Liver (tissue), 9 donors: Measurements from ENCODE around the gene ALCAM. TPM values are rescaled to one million over a fixed set of nuclear protein-coding genes. Genes with fewer than 3 reads are reported as not detected.

ENCODE experiments used
- DNase-seq: peaks from one replicate; pipeline ENCODE4 v3.0.0-alpha.2; 2017; ENCODE audit warnings: low spot score
- H3K27ac ChIP-seq, 2 donors: one replicate each; pipeline ENCODE4 v1.7.0; 2013; ENCODE audit warnings: inconsistent platforms in 2 of 2, low read length in 2 of 2, control low read depth in 1 of 2, low read depth in 1 of 2, mild to moderate bottlenecking in 1 of 2
- H3K27me3 ChIP-seq, 4 donors: one replicate each; pipeline versions ENCODE4 v1.6.1 to v1.7.0; 2013; ENCODE audit warnings: low read length in 3 of 4, inconsistent platforms in 1 of 4, mild to moderate bottlenecking in 1 of 4, moderate library complexity in 1 of 4; ENCODE audit not compliant: control insufficient read depth in 4 of 4, insufficient read depth in 4 of 4
- H3K36me3 ChIP-seq, 4 donors: one replicate each; pipeline versions ENCODE4 v1.6.1 to v1.7.0; 2013; ENCODE audit warnings: low read length in 3 of 4, mild to moderate bottlenecking in 3 of 4, low read depth in 1 of 4, moderate library complexity in 1 of 4; ENCODE audit not compliant: control insufficient read depth in 4 of 4, insufficient read depth in 3 of 4
- H3K4me1 ChIP-seq, 4 donors: one replicate each; pipeline versions ENCODE4 v1.6.1 to v1.7.0; 2013; ENCODE audit warnings: low read length in 3 of 4, mild to moderate bottlenecking in 3 of 4, moderate library complexity in 1 of 4; ENCODE audit not compliant: control insufficient read depth in 4 of 4, insufficient read depth in 4 of 4
- H3K4me3 ChIP-seq, 3 donors: one replicate each; pipeline versions ENCODE4 v1.6.1 to v1.7.0; 2013; ENCODE audit warnings: low read length in 3 of 3, control low read depth in 1 of 3, low read depth in 1 of 3, mild to moderate bottlenecking in 1 of 3
- H3K9ac ChIP-seq, 2 donors: one replicate each; pipeline ENCODE4 v1.7.0; 2013; ENCODE audit warnings: low read length in 2 of 2, mild to moderate bottlenecking in 2 of 2, moderate library complexity in 2 of 2, control low read depth in 1 of 2, low read depth in 1 of 2
- H3K9me3 ChIP-seq, 4 donors: one replicate each; pipeline versions ENCODE4 v1.6.1 to v1.7.0; 2013; ENCODE audit warnings: low read length in 3 of 4; ENCODE audit not compliant: control insufficient read depth in 4 of 4
- EGR1 ChIP-seq, 2 donors: IDR thresholded peaks; 2 replicates each; pipeline ENCODE4 v1.6.1; 2016 to 2018; ENCODE audit warnings: antibody characterized with exemption in 2 of 2, low read depth in 2 of 2
- FOXA1 ChIP-seq: IDR thresholded peaks from 2 replicates; pipeline ENCODE4 v1.6.1; 2016; ENCODE audit warnings: antibody characterized with exemption
- FOXA2 ChIP-seq: IDR thresholded peaks from 2 replicates; pipeline ENCODE4 v1.6.1; 2016; ENCODE audit warnings: antibody characterized with exemption
- HNF4A ChIP-seq, 2 donors: conservative IDR thresholded peaks; 2 replicates each; pipeline ENCODE4 v1.6.1; 2016; ENCODE audit warnings: antibody characterized with exemption in 2 of 2, mild to moderate bottlenecking in 2 of 2
- HNF4G ChIP-seq: IDR thresholded peaks from 2 replicates; pipeline ENCODE4 v1.6.1; 2016; ENCODE audit warnings: antibody characterized with exemption
- NR2F2 ChIP-seq: IDR thresholded peaks from 2 replicates; pipeline ENCODE4 v1.6.1; 2016; ENCODE audit warnings: antibody characterized with exemption
- RAD21 ChIP-seq, 2 donors: IDR thresholded peaks; 2 replicates each; pipeline ENCODE4 v1.6.1; 2016; ENCODE audit warnings: antibody characterized with exemption in 2 of 2, mild to moderate bottlenecking in 2 of 2
- SP1 ChIP-seq: IDR thresholded peaks from 2 replicates; pipeline ENCODE4 v1.6.1; 2018; ENCODE audit warnings: antibody characterized with exemption, mild to moderate bottlenecking
- TAF1 ChIP-seq: conservative IDR thresholded peaks from 2 replicates; pipeline ENCODE4 v1.6.1; 2016; ENCODE audit warnings: antibody characterized with exemption, mild to moderate bottlenecking
- YY1 ChIP-seq: IDR thresholded peaks from 2 replicates; pipeline ENCODE4 v1.6.1; 2016; ENCODE audit warnings: antibody characterized with exemption, mild to moderate bottlenecking
- WGBS: extraction: QIAGEN DNeasy Blood & Tissue Kit; methylation state at CpG from one replicate; pipeline ENCODE4 v1.1.7; 2013; 5-methylcytosine and 5-hydroxymethylcytosine counted together
- polyA plus RNA-seq, 2 donors: library from polyadenylated mRNA; stranded (reverse) in 1 of 2; unstranded in 1 of 2; fragments of 200-250 nt in 1 of 2; fragments of >200 nt in 1 of 2; fragmentation: Nextera tagmentation in 1 of 2; extraction: Ambion mirVana in 1 of 2; gene quantifications; one replicate each; pipeline versions ENCODE4 v1.2.1 to v1.2.3, GENCODE V29; 2013 to 2015
- total RNA-seq, 2 donors: library from RNA; depleted of rRNA; stranded (reverse); fragments of >200 nt; gene quantifications; one replicate each; pipeline ENCODE4 v1.2.3, GENCODE V29; 2014
- TF ChIP-seq, protein P1 (sequence below): IDR thresholded peaks from 2 replicates; pipeline ENCODE4 v1.6.1; 2016; ENCODE audit warnings: antibody characterized with exemption
- TF ChIP-seq, protein P2 (sequence below): fragments of 150-350 bp; IDR thresholded peaks from 2 replicates; pipeline ENCODE4 v1.5.1; 2017; ENCODE audit warnings: improper control_type of control experiment, low read depth, low read length; ENCODE audit not compliant: missing input control
- TF ChIP-seq, protein P3 (sequence below): IDR thresholded peaks from 2 replicates; pipeline ENCODE4 v1.6.1; 2016; ENCODE audit warnings: antibody characterized with exemption
- TF ChIP-seq, protein P4 (sequence below): IDR thresholded peaks from 2 replicates; pipeline ENCODE4 v1.6.1; 2016; ENCODE audit warnings: antibody characterized with exemption, mild to moderate bottlenecking
- donor health status: healthy.
- donor health status: healthy.
- donor health status: healthy.
- donor health status: healthy.
- donor health status: healthy.

Gene ALCAM
- total and polyA plus RNA-seq, 4 donors, result 14.2 to 62.0 (median 32.3) TPM

DNA sequence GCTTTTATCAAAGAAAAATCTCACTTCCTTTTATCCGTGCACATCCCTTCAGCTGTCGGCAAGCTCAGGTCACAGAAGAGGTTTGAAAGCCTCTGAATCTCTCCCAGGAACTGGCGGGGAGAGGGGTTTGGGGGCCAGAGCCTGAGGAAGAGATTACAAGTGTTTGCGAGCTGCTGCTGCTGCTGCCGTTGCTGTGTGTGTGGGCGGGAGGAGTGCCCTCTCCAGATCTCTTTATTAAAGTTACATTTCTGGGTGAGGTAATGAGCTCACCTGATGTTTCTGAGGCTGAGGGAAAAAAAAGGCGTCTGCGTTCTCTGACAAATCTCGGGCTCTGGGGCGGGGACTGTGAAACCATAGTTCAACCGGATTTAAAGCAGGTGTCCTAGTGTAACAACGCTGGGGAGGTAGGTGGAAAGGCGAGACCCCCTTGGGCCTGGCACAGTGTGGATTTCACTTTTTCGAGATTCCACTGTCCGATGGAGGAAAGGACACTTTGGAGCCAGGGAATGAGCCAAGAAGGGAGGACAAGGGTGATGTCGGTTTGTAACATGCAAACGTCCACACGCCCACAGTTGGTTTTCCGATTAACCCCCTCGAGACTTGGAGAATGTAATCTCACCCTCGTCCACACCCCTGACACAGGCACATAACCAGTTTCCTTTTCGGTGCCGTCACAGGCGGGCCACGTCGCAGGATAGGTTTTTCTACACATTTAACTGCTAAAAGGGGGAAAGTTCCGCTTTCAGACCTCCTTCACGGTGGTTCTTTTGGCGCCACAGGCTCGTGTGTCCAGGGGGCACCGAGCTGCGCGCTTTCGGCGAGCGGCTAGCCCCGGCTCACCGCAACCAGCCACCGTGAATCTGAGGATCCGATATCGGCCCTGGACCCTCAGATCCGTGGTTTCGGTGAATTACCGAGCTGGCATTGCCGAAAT, 2.1 kb downstream of the ALCAM start:
- Histone ChIP-seq H3K4me3 (peak overlapping the region; percentile 69 to 96 (median 91)), H3K9ac (peak overlapping the region; percentile 96), H3K9me3 (no peaks in the 10 kb centered on the region), H3K27me3 (no peaks in the 10 kb centered on the region), H3K36me3 (no peaks in the 10 kb centered on the region), H3K27ac (peak overlapping the region; percentile 91 to 96), H3K4me1 (peaks cover 0 to 30% (median 18%) of the 10 kb centered on the region in 4 donors)
- WGBS, result under 1% methylated on average over 45 of the region's 45 CpGs
- DNase-seq, result no peak
- TF ChIP-seq YY1 (peak; percentile 41), FOXA2 (no peak), FOXA1 (no peak), HNF4G (no peak), NR2F2 (no peak), TAF1 (peak; percentile 79), SP1 (no peak), HNF4A (conservative IDR thresholded peaks at IDR 0.05) (peak; percentile 27 to 46), RAD21 (IDR thresholded peaks at IDR 0.05) (peak in 1 of 2 donors; percentile 2), EGR1 (IDR thresholded peaks at IDR 0.05; ENCODE audit: low read depth in 2 of 2) (peak; percentile 88 to 90)
- TF ChIP-seq, protein P1, sequence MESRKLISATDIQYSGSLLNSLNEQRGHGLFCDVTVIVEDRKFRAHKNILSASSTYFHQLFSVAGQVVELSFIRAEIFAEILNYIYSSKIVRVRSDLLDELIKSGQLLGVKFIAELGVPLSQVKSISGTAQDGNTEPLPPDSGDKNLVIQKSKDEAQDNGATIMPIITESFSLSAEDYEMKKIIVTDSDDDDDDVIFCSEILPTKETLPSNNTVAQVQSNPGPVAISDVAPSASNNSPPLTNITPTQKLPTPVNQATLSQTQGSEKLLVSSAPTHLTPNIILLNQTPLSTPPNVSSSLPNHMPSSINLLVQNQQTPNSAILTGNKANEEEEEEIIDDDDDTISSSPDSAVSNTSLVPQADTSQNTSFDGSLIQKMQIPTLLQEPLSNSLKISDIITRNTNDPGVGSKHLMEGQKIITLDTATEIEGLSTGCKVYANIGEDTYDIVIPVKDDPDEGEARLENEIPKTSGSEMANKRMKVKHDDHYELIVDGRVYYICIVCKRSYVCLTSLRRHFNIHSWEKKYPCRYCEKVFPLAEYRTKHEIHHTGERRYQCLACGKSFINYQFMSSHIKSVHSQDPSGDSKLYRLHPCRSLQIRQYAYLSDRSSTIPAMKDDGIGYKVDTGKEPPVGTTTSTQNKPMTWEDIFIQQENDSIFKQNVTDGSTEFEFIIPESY, result no peak
- TF ChIP-seq, protein P2, sequence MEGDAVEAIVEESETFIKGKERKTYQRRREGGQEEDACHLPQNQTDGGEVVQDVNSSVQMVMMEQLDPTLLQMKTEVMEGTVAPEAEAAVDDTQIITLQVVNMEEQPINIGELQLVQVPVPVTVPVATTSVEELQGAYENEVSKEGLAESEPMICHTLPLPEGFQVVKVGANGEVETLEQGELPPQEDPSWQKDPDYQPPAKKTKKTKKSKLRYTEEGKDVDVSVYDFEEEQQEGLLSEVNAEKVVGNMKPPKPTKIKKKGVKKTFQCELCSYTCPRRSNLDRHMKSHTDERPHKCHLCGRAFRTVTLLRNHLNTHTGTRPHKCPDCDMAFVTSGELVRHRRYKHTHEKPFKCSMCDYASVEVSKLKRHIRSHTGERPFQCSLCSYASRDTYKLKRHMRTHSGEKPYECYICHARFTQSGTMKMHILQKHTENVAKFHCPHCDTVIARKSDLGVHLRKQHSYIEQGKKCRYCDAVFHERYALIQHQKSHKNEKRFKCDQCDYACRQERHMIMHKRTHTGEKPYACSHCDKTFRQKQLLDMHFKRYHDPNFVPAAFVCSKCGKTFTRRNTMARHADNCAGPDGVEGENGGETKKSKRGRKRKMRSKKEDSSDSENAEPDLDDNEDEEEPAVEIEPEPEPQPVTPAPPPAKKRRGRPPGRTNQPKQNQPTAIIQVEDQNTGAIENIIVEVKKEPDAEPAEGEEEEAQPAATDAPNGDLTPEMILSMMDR, result no peak
- TF ChIP-seq, protein P3, sequence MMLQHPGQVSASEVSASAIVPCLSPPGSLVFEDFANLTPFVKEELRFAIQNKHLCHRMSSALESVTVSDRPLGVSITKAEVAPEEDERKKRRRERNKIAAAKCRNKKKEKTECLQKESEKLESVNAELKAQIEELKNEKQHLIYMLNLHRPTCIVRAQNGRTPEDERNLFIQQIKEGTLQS, result no peak
- TF ChIP-seq, protein P4, sequence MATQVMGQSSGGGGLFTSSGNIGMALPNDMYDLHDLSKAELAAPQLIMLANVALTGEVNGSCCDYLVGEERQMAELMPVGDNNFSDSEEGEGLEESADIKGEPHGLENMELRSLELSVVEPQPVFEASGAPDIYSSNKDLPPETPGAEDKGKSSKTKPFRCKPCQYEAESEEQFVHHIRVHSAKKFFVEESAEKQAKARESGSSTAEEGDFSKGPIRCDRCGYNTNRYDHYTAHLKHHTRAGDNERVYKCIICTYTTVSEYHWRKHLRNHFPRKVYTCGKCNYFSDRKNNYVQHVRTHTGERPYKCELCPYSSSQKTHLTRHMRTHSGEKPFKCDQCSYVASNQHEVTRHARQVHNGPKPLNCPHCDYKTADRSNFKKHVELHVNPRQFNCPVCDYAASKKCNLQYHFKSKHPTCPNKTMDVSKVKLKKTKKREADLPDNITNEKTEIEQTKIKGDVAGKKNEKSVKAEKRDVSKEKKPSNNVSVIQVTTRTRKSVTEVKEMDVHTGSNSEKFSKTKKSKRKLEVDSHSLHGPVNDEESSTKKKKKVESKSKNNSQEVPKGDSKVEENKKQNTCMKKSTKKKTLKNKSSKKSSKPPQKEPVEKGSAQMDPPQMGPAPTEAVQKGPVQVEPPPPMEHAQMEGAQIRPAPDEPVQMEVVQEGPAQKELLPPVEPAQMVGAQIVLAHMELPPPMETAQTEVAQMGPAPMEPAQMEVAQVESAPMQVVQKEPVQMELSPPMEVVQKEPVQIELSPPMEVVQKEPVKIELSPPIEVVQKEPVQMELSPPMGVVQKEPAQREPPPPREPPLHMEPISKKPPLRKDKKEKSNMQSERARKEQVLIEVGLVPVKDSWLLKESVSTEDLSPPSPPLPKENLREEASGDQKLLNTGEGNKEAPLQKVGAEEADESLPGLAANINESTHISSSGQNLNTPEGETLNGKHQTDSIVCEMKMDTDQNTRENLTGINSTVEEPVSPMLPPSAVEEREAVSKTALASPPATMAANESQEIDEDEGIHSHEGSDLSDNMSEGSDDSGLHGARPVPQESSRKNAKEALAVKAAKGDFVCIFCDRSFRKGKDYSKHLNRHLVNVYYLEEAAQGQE, result peak; percentile 79
